CD4-positive, alpha-beta T cell treated with Interleukin-10 for 1 hour (primary cell): ENCODE results near the gene OGFOD2.
A peak's percentile ranks its signal among the peaks of the same experiment; 100 is the strongest.

Experiments used
- DNase-seq: peaks from one replicate; pipeline ENCODE4 v3.0.0-alpha.2; 2020

Gene OGFOD2

DNA sequence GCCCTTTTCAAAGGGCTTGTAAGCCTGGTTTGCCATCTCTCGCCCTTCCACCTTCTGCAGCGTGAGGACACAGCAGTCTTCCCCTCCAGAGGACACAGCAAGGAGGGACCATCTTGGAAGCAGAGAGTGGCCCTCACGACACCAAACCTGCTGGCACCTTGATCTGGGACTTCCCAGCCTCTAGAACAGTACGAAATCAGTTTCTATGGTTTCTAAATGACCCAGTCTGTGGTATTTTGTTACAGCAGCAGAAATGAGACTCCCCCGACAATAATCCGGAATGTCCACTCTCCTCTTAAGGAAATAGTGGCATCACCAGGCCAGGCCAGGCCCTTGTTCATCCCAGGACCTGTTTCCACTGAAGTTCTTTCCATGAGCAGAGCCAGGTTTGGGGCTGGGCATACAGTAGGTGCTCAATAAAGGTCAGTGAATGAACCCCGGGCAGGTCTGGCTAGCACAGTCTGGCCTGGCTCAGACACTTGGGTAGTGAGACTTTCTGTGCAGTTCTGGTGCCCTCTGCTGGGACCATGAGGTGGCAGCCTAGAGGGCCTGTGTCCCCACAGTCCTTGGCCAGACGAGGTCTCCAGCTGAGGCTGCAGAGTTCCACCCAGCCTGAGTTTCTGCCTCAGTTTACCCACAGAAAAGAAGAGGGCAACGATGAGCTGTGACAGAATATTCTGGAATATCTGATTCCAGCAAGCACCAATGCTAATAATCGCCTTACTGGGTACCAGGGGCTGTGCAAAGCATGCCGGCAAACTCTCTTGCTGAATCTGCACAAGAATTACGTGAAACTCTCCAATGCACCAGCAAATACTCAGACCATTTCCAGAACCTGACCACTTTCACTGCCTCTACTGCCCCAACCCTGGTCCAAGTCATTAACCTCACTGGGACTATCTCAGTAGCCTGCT lies 22.8 kb upstream of the OGFOD2 start:
- peak; percentile 81 for DNase-seq

DNA sequence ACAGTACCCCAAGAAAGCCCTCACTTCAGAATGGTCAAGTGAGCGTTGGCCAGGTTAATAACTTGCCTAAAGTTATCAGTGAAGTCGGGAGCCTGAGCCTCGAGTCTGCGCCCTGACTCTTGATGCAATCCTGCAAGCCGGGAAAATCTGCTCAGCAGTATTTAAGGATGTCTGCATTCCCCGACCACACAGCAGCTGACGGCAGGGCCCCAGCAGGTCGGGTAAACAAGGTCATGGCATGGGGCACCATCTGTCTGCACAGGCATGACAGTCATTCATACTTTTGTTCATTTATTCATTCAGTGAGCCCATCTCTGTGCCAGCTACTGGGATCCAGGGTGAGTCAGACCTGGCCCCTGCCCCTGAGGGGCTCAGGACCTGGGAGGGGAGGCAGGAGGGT lies 19.9 kb upstream of the OGFOD2 start:
- no peak for DNase-seq

DNA sequence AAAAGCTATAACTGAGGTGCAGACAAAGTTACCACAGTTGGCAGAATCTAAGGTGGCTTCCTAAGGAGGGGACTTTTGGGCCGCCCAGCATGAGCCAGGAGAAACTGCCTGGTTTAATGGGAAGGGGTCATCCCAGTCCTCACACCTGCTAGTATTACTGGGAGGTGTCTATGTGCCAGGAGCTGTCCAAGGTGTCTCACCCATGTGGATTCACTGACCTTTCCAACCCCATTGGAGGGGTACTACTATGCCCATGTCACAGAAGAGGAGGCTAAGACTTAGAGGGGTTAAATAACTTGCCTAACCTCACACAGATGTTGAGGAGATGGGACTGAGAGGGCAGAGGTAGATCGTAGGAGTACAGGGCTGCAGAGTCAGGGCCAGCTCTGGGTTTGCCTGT lies 19.0 kb upstream of the OGFOD2 start:
- DNase-seq: no peak

DNA sequence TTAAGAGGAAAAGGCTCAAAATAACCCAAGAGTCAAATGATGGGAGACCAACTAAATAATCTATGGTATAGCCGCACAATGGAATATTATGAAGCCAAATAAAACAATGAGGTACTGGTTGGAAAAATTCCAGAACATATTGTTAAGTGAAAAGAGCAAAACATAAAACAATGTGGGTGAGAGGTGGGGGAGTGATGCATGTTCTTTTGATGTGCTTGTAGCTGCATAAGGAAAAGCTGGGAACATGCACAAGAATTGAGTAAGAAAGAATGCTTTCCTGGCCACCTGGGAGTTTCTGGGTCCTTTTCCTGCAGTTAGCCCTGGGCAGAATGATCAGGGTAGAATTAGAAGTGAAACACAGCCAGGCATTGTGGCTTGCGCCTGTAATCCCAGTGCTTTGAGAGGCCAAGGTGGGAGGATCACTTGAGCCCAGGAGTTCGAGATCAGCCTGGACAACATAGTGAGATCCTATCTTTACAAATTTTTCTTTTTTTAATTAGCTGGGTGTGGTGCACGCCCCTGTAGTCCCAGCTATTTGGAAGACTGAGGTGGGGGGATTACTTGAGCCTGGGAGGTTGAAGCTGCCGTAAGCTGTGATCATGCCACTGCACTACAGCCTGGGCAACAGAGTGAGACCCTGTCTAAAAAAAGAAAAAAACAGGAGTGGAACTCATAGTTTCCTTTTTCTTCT lies 16.7 kb upstream of the OGFOD2 start:
- DNase-seq: no peak

DNA sequence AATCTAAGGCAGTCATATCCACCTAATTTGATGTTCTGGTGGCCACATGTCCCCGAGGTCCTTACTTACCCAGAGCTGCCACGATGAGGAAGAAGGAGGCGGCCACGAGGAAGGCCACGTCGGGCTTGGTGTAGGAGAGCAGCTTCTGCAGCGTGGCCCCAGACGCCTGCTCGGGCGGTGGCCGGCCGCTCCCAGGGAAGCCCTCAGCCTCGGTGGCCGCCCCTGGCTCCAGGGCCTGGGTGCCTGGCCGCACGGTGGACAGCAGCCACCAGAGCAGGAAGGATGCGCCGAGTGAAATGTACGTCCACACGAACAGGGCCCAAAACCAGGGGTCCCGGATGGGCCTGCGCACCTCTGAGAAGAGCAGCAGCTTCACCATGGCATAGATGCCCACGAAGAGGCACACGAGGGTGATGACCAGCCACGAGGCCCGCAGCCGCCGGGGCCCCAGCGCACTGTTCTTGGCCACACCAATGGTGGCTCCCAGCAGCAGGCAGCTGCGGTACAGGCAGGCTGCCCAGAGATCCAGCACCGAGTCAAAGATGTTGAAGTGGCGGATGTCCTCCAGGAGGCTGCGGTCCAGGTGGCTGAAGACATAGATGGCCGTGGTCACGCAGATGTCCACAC lies 15.4 kb upstream of the OGFOD2 start:
- no peak for DNase-seq

DNA sequence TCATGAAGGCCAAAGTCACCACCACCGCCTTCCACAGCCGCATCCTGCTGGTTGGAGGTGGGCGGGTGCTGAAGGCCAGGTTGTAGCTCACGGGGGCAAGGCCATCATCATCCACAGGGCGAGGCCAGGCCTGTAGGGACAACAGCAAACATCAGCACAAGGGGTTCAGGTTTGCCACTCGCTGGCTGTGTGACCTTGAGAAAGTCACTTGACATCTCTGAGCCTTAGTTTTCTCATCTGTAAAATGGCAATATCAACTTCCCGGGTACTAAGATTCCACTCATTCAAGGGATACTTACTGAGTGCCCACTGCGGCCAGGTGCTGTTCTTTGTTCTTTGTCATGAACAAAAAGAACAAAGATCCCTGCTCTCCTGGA lies 14.9 kb upstream of the OGFOD2 start:
- DNase-seq: no peak

DNA sequence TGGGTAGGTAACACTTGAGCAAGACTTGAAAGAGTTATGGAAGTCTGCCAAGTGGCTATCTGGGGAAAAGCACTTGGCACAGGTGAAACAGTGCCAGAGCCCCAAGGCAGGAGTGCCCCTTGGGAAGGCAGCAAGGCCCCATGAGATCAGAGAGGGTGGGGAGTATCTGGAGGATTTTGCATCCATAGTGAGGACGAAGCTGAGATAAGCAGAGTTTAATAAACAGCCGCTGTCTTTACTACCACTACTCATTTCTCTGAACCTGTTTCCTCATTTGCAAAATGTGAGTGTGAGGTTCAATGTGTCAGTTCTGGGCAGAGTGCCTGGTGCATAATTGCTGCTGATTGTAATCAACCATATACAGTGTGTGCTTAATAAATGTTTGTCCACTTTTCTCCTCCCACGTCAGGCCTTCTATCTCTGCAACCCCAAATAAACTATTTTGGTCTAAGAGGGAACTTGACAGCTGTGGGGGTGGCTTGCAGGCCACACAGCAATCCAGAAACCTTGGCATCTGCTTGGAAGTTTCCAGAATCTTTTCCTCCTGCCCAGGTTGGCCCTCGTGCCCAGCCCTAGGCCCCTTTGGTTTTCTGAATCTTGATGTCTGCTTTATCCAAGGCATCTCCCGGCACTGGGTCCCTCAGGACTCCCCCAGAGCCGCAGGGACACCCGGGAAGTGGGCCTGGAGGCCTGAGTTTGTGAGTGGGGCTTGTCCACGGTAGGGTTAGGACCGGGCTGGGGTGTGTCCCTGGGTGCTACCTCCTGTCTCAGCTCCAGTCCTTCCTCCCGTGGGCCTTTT lies 13.3 kb upstream of the OGFOD2 start:
- DNase-seq: no peak

DNA sequence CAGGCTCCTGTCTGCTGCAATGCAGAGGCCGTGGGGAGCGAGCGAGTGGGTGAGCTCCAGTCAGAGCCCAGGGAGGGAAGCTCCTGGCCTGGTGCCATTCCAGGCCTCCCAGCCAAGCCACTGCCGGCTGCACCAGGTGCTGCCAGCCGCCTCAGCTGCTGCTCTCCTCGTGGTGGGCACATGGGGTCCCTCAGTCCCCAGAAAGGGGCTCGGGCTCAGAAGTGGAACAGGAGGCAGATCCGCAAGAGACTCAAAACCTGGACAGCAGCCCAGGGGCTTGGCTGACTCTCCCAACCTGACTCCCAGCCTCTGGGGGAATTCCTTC lies 11.1 kb upstream of the OGFOD2 start:
- no peak for DNase-seq

DNA sequence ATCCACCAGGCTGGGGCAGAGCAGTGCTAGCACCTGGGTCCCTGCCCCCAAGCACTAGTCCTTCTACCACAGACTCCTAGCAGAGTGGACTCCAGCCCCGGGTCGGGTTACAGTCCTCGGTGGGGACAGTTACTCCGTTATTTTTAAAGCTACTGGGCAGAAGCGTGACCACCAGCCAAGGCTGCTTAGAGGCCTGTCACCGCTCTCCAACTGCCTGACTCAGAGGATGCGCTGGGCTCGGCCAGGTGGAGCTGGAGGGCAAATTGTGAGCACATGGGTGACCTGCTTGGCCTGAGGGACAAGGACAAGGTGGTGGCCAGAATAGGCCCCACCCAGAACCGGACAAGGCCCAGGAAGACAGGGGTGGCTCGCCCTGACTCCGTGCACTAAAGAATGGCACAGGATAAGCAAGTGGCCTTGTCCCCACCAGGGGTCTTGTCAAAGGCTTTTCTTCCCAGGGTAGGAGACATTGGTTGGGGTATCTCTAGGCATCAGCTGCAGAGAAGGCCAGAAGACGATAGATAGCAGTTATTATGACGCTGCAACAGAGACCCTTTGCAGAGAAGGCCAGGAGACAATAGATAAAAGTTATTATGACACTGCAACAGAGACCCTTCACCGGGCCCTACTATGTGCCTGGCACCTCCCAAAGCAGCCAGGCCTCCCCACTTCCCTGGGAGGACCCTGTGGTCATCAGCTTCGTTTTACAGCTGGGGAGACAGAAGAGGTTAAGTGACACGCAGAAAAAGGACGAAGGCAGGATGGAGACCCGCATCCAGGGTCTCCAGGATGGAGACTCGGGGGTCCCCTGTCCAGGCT lies 10.4 kb upstream of the OGFOD2 start:
- no peak for DNase-seq

DNA sequence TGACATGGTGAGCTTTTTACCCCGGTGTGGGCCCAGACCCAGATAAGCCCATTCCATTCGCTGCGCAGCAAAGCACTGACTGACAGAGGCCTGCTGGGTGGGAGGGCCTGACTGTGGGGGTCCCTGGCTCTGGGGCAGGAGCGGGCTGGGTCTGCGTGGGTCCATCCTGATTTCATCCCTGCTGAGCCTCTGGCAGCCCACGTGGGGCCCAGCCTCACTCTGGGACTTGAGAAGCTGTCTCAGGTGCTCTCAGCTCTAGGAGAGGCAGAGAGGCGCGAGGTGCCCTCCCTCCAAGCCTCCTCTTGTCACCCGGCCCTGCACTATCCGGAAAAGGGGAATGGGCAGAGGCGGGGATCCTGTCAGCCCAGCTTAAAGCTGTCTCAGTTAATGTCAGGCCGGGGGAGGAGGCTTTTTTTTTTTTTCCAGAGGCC lies 9.7 kb upstream of the OGFOD2 start:
- DNase-seq: no peak

DNA sequence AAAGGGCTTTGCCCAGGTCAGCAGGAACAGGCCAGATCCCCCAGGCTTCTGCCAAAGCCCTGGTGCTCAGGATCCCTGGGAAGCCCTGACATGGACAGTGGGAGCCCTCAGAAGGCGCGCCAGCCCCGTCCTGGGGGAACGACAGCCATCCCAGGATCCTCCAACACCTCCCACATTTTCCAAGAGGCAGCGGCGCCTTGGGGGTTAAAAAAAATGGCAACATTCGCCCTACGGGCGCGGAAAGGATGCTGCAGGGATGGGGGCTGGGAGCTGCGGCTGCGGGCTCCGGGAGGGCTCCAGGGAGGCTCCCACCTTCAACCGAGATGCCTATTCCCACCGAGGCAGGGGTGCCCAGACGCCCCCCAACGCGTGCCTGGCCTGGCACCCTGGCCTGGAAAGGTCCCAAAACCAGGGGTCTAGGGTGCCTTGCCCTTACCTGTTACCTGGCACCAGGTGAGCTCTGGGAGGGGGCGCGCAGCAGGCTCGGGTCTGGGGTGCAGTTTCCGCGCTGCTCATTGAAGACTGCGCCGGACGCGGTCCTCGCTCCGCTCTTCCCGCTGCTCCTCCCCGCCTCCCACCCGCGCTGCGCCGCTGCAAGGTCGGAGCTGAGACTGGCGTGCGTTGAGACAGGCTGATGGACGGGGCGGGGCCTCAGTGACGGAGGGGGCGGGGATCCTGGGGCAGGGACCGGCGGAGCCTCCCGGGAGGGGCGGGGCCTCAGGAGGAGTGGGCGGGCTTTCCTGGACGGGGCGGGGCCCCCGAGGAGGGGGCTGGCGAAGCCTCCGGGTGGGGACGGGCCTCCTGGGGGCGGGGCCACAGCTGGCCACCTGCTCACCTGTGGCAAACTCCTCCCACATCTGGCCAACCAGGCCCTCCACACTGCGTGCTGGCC lies 8.9 kb upstream of the OGFOD2 start, which contains the start of gene ABCB9:
TSS of gene ABCB9 (minus strand) at position 613 of the 892 bp plus-strand sequence. CDS start 6,228 bp downstream, outside the sequence.
- DNase-seq: peak; percentile 96

DNA sequence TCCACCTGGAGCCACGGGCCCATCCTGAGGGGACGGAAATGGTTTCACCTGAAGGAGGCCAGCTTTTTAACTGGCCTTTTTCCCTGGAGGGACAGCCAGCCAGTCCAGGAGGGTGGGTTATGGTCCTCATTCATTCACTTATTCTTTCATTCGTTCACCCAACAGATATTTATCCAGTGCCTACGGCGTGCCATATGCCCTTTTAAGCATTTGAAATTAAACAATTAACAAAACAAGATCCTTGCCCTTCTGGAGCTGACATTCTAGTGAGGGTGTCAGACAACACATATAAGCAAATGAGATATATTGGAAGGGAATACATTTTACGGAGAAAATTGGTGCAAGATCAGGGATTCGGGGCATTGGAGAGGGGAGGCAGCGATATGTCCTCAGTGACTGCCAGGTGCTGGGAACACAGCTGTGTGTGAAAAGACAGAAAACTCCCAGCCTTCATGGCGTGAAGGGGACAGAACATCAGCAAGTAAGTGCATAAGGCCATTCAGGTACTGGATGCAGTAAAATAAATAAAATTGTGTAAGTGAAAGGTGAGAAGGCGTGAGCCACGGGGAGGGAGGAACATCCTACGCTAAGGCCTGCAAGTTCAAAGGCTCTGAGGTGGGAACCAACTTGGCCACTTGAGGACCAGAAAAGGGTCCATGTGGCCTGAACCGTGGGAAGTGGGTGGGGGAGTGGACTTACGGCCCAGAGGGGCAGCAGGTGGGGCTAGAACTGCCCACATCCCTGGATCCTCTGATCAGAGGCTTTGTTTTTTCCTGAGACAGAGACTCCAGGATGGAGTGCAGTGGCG lies 8.1 kb upstream of the OGFOD2 start:
- DNase-seq: no peak

DNA sequence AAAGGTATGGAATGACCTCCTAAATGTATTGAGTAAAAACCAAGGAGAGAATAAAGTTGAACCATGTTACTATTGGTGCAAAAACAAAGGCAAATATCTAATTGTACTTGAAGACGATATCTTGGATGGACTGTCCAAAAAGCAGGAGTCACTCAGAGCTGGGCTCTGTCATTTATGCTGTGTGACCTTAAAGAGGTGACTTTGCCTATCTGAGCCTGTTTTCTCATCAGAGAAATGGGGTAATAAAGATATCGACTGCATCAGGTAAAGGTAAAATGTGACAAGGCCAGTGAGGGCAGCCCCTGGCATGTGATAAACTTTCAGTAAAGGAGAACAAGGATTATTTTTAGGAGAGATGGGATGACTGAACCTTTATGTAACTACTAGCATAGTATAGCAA lies 6.9 kb upstream of the OGFOD2 start:
- no peak for DNase-seq

DNA sequence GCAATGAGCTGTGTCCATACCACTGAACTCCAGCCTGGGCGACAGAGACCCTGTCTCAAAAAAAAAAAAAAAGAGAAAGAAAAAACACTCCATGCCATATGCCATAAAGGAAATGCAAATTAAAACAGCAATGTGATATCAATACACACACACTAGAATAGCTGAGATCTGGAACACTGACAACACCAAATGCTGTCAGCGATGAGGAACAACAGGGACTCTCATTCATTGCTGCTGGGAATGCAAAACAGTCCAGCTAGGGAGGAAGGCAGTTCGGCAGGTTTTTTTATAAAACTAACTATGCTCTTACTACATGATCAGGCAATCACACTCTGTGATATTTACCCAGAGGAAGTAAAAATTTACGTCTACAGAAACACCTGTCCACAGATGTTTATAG lies 5.4 kb upstream of the OGFOD2 start:
- DNase-seq: no peak

DNA sequence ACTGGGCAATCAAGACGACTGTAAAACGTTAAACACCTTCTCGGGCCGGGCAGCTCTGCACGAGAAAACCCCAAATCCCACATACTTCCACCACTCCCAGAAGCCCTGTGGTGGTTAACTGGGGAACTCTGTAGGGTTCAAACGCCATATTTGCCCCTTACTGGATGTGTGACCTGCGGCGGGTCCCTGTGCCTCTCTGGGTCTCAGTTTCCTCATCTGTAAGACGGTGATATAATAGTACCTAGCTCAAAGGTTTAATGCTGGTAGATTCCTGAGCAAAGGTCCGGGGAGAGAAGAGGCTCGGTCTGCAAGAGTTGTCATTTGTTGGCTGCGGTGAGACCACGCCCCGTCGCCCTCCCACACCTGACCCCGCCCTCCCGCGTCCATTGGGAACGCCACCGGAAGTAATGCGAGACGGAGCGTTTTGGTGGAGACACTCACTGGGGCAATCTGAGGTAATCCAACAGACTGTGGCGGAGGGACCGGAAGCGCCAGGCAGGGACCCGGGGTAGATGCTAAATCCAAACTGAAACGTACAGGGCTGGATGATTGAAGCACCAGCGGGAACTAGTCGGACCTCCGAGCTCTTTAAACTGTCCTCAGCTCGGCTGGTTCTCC lies 661 bp upstream of the OGFOD2 start:
- peak; percentile 99 for DNase-seq

DNA sequence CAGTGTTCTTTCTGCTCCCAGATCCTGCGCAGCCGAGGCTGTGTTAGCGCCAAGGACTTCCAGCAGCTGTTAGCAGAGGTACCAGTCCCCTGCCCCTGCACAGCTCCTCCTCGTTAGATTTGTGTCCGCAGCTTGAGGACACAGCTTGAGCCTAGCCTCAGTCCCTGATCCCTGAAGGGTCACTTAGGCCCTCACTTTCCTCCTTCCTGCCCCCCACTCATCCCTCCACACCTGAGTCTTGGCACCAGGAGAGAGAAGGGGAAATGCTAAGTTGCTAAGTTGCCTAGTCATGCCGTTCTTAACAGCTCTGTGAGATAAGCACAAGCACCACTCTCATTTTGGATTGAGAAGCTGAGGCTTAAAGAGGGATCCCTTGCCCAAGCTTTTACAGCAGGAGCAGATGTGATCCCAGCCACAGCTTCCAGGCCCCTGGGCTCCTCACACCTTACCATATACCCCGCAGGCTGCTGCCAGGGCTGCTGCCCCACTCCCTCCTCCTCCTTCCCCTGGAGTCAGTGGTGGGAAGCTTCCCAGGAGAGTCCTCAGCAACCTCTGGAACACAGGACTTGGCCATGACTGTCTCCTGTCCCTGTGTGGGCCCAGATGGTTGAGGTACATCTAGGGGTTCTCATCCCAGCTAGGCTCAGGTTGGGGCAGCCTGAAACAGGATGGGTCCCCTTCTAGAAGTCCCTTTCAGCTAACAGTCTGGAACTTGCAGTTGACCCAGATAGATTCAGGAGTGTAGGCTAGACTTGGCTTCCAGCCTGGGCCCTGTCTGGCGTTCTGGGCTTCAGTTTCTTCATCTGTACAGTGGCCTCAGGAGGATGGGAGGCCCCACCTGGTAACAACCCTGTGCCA lies 975 bp downstream of the OGFOD2 start:
- no peak for DNase-seq

DNA sequence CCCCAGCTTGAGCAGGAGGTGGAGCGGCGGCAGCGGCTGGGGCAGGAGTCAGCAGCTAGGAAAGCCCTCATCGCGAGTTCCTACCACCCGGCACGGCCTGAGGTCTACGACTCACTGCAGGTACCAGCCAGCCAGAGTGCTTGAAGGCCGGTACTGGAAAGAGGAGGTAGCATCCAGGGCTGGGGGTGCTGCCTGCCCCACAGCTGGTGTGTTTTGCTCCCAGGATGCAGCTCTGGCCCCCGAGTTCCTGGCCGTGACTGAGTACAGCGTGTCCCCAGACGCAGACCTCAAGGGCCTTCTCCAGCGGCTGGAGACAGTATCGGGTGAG lies 1.6 kb downstream of the OGFOD2 start:
- DNase-seq: no peak

DNA sequence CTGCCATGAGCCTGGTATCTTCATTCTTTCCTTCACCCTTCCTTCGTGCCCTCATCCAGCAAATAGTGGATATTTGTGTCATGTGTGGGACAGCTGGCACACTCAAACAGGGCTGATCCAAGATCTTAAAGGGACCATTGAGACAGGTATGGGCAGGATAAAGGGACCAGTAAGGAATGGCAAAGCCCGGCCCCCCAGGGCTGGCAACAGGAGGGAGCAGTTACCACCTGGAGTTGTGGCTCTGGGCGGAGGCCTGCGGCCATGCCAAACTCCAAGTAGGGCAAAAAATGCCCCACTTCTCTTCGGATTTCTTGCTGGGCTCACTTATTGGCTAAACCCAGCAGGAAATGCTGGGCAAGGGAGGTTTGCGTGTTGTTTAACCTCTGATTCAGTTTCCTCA lies 2.1 kb downstream of the OGFOD2 start:
- DNase-seq: no peak
